GM23248 (cell line): ENCODE results near the gene EDN3. TPM values are rescaled to one million over a fixed set of nuclear protein-coding genes. Genes with fewer than 3 reads are reported as not detected.

Source experiments
- DNase-seq: peaks from one replicate; pipeline ENCODE4 v3.0.0-alpha.2; 2015
- H2AFZ ChIP-seq: fragments of 200-600 bp; sonication (generic); 2 replicates; pipeline ENCODE4 v1.6.1; 2016; ENCODE audit warnings: antibody characterized with exemption
- H3F3A ChIP-seq: fragments of 200-600 bp; sonication (generic); 2 replicates; pipeline ENCODE4 v1.6.1; 2016; ENCODE audit warnings: mild to moderate bottlenecking, antibody characterized with exemption, mixed run types; ENCODE audit not compliant: insufficient read depth
- H3K27ac ChIP-seq: fragments of 200-600 bp; sonication (generic); 2 replicates; pipeline ENCODE4 v1.5.1; 2016; ENCODE audit warnings: mild to moderate bottlenecking
- H3K27me3 ChIP-seq: fragments of 200-600 bp; sonication (generic); replicated peaks from 2 replicates; pipeline ENCODE4 v1.6.1; 2016; ENCODE audit warnings: mild to moderate bottlenecking; ENCODE audit not compliant: insufficient read depth
- H3K36me3 ChIP-seq: fragments of 200-600 bp; sonication (generic); 2 replicates; pipeline ENCODE4 v1.6.1; 2016; ENCODE audit warnings: low read depth, mild to moderate bottlenecking
- H3K4me1 ChIP-seq: fragments of 200-600 bp; sonication (generic); 2 replicates; pipeline ENCODE4 v1.6.1; 2016; ENCODE audit warnings: mild to moderate bottlenecking; ENCODE audit not compliant: insufficient read depth
- H3K4me2 ChIP-seq: fragments of 200-600 bp; sonication (generic); one replicate; pipeline ENCODE4 v1.6.1; 2016; ENCODE audit warnings: mild to moderate bottlenecking; ENCODE audit not compliant: unreplicated experiment
- H3K4me3 ChIP-seq: fragments of 200-600 bp; sonication (generic); 2 replicates; pipeline ENCODE4 v1.5.1; 2016; ENCODE audit warnings: mild to moderate bottlenecking
- H3K79me2 ChIP-seq: fragments of 200-600 bp; sonication (generic); 2 replicates; pipeline ENCODE4 v1.6.1; 2016; ENCODE audit warnings: mild to moderate bottlenecking; ENCODE audit not compliant: insufficient read depth
- H3K9ac ChIP-seq: fragments of 200-600 bp; sonication (generic); 2 replicates; pipeline ENCODE4 v1.6.1; 2016; ENCODE audit warnings: mild to moderate bottlenecking
- H3K9me2 ChIP-seq: fragments of 200-600 bp; sonication (generic); 2 replicates; pipeline ENCODE4 v1.6.1; 2016; ENCODE audit warnings: mixed run types, mild to moderate bottlenecking, moderate library complexity; ENCODE audit not compliant: insufficient read depth
- H3K9me3 ChIP-seq: fragments of 200-600 bp; sonication (generic); one replicate; pipeline ENCODE4 v1.6.1; 2017; ENCODE audit warnings: low read depth
- H4K20me1 ChIP-seq: fragments of 200-600 bp; sonication (generic); 2 replicates; pipeline ENCODE4 v1.6.0; 2016; ENCODE audit not compliant: insufficient read depth
- EZH2 ChIP-seq: fragments of 200-600 bp; sonication (generic); IDR thresholded peaks from 2 replicates; pipeline ENCODE4 v1.6.1; 2018; ENCODE audit warnings: antibody characterized with exemption, mild to moderate bottlenecking; ENCODE audit not compliant: insufficient read depth, poor library complexity, severe bottlenecking
- EZH2phosphoT487 ChIP-seq: fragments of 200-600 bp; sonication (generic); IDR thresholded peaks from 2 replicates; pipeline ENCODE4 v1.6.1; 2018; ENCODE audit warnings: antibody characterized with exemption, moderate library complexity, mild to moderate bottlenecking, low read depth; ENCODE audit not compliant: insufficient read depth
- WGBS, 2 experiments: methylation state at CpG; one replicate each; pipeline ENCODE4 v1.1.6; 2015 to 2017; ENCODE audit warnings: low lambda C conversion rate in 2 of 2, low coverage in 1 of 2; ENCODE audit errors: missing lambda C conversion rate in 2 of 2; 5-methylcytosine and 5-hydroxymethylcytosine counted together
- in situ Hi-C: fragments of 300-500 bp; cut with MboI; formaldehyde crosslinking; loops from 2 replicates; pipeline ENCODE4 v1.15.0; 2020
- polyA plus RNA-seq: library from polyadenylated mRNA; unstranded; fragments of >200 nt; fragmentation: Nextera tagmentation; extraction: Ambion mirVana; gene quantifications from 2 replicates; pipeline ENCODE4 v1.2.1, GENCODE V29; 2016
- total RNA-seq: library from RNA; depleted of rRNA; stranded (reverse); fragments of >200 nt; shearing (Covaris generic); gene quantifications from 2 replicates; pipeline ENCODE4 v1.2.3, GENCODE V29; 2014

The EDN3 gene
- total and polyA plus RNA-seq, 2 experiments from 2014 or later, result not detected

DNA sequence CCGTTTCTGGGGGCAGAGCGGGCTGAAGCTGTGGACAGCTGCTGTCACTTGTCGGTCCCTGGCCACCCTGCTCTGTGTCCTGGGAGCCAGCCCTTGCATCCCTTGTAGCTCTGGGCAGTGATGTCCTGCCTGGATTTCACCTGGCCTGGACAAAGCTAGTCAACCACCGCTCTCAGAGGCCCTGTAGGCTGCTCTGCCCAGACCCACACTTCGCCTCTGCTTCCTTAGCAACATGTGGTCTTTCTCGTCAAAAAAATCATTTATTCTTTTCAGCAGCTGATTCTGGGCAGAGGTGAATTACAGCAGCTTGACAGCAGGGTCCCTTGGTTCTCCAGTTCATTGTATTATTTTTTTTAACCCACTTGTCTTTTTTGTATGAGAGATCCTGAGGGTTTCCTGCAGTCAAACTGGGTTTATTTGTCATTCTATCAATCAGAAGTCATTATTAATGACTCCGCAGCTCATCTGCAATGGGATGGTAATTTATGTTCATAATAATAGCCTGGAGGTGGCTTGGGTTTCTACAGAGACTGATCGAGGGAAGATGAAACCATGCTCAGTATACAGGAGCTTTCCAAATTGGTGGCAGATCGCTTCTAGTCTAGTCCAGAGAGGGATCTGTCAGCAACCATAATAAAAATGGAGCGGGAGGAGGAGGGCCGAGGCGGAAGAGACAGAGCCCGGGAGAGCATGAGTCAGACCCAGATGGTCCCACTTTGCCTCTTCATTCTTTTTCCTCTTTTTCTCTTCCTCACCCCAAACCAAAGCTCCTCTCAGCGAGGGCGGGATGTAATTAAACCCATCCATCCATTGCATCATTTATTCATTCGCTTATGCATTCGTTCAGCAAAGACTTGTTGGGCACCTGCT lies 22.4 kb downstream of the EDN3 start:
- in situ Hi-C loops, result no loop called here
- H3K9ac ChIP-seq, result no peak overlapping the region
- TF ChIP-seq EZH2phosphoT487 (no peak), EZH2 (no peak)
- no peaks in the 10 kb centered on the region for H3K79me2 ChIP-seq
- WGBS, 2 experiments, result 29 to 32% methylated on average over 17 of the region's 17 CpGs
- H2AFZ ChIP-seq, result no peak overlapping the region
- H3K36me3 ChIP-seq, result no peaks in the 10 kb centered on the region
- no peak overlapping the region for H3K4me3 ChIP-seq
- DNase-seq, result peak; percentile 5
- H3K4me2 ChIP-seq, result no peak overlapping the region
- H3K4me1 ChIP-seq, result no peaks in the 10 kb centered on the region
- no peaks in the 10 kb centered on the region for H4K20me1 ChIP-seq
- H3K9me3 ChIP-seq, result no peaks in the 10 kb centered on the region
- no peaks in the 10 kb centered on the region for H3F3A ChIP-seq
- no peak overlapping the region for H3K27ac ChIP-seq
- no peaks in the 10 kb centered on the region for H3K9me2 ChIP-seq
- H3K27me3 ChIP-seq, result 0 out of 2 replicates have a peak, but pooled peaks cover 4% of the 10 kb centered on the region

DNA sequence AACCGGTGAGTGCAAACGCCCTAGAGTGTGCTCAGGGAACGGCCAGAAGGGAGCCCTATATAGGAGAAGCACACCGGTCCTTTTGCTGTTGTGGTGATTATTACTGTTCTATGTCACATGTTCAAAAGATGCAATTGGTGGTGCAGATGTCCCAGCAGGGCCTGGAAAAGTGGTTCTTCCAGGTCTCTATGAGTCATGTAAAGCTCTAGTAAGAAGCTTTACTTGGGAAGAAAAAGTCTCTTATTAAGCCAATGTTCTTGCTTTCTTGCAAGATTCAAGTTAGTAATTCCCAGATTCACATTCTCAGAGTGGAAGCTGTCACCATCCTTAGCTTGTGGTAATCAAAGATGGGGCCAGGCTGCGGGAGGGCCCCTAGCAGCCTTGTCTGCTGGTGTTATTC lies 23.3 kb downstream of the EDN3 start:
- H3K36me3 ChIP-seq, result no peaks in the 10 kb centered on the region
- no peaks in the 10 kb centered on the region for H3F3A ChIP-seq
- no peak overlapping the region for H3K27ac ChIP-seq
- WGBS, 2 experiments, result 31 to 36% methylated on average over 5 of the region's 5 CpGs
- DNase-seq, result no peak
- in situ Hi-C loops, result no loop called here
- H3K9me2 ChIP-seq, result no peaks in the 10 kb centered on the region
- no peak overlapping the region for H2AFZ ChIP-seq
- no peaks in the 10 kb centered on the region for H3K4me1 ChIP-seq
- H3K4me3 ChIP-seq, result no peak overlapping the region
- H3K9ac ChIP-seq, result no peak overlapping the region
- no peaks in the 10 kb centered on the region for H3K79me2 ChIP-seq
- H3K27me3 ChIP-seq, result 0 out of 2 replicates have a peak, but pooled peaks cover 4% of the 10 kb centered on the region
- TF ChIP-seq EZH2phosphoT487, result no peak
- no peak for TF ChIP-seq EZH2
- H4K20me1 ChIP-seq, result no peaks in the 10 kb centered on the region
- H3K9me3 ChIP-seq, result no peaks in the 10 kb centered on the region
- H3K4me2 ChIP-seq, result no peak overlapping the region

DNA sequence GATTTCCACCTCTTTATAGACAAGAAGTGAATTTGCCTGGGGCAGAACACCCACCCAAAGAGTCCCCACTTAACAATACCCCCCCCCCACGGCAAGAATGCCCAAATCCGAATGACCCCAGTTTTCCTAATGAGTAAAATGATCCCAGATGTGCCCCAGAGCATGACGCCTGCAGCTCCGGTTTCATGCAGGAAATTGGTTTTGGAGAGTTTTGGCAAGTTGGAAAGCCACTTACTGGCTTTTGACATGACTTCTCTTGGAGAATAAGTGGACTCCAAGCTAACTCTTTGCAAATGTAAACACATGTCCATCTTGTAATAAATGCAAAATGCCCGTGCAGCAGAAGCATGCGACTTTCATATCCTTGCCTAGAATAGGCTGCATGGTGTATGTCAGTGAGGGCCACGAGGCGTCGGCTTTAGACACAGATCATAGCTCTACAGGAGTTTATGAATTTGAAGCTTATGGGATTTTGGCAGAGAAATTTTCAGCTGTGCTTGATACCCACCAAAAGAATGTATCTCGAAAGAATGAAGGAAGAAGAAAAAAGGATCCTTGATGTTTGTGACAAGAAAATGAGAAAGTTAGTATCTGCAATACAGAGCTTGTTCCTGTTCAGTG lies 24.2 kb downstream of the EDN3 start:
- no peaks in the 10 kb centered on the region for H3K4me1 ChIP-seq
- H3K27ac ChIP-seq, result no peak overlapping the region
- H3F3A ChIP-seq, result no peaks in the 10 kb centered on the region
- no peak for DNase-seq
- H3K27me3 ChIP-seq, result 0 out of 2 replicates have a peak, but pooled peaks cover 4% of the 10 kb centered on the region
- WGBS, 2 experiments, result 29 to 31% methylated on average over 10 of the region's 10 CpGs
- H2AFZ ChIP-seq, result no peak overlapping the region
- H3K9me2 ChIP-seq, result no peaks in the 10 kb centered on the region
- no peak overlapping the region for H3K9ac ChIP-seq
- in situ Hi-C loops, result no loop called here
- no peak overlapping the region for H3K4me2 ChIP-seq
- no peak overlapping the region for H3K4me3 ChIP-seq
- no peaks in the 10 kb centered on the region for H3K79me2 ChIP-seq
- no peaks in the 10 kb centered on the region for H3K36me3 ChIP-seq
- TF ChIP-seq EZH2 (no peak), EZH2phosphoT487 (no peak)
- no peaks in the 10 kb centered on the region for H3K9me3 ChIP-seq
- H4K20me1 ChIP-seq, result no peaks in the 10 kb centered on the region

DNA sequence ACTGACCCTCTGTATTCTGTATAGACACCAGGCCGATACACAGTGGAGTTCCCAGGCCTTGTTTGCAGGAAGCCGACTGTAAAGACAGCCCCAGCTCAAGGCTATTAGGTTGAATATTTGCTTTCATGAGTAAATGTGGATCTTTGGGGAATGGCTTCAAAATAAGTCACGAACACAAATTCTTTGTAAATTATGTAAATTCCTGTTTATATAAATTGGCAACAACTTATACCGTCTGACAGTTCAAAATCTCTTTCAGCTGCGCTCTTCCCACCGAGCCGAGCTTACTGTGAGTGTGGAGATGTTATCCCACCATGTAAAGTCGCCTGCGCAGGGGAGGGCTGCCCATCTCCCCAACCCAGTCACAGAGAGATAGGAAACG lies 24.7 kb downstream of the EDN3 start:
- H3K79me2 ChIP-seq, result no peaks in the 10 kb centered on the region
- in situ Hi-C loops, result no loop called here
- TF ChIP-seq EZH2 (no peak), EZH2phosphoT487 (no peak)
- no peaks in the 10 kb centered on the region for H3K4me1 ChIP-seq
- no peaks in the 10 kb centered on the region for H4K20me1 ChIP-seq
- DNase-seq, result no peak
- no peaks in the 10 kb centered on the region for H3K9me2 ChIP-seq
- H3K4me3 ChIP-seq, result no peak overlapping the region
- WGBS, 2 experiments, result 58 to 70% methylated on average over 10 of the region's 10 CpGs
- H3K9me3 ChIP-seq, result no peaks in the 10 kb centered on the region
- no peak overlapping the region for H3K27ac ChIP-seq
- H3F3A ChIP-seq, result no peaks in the 10 kb centered on the region
- H3K4me2 ChIP-seq, result no peak overlapping the region
- 0 out of 2 replicates have a peak, but pooled peaks cover 4% of the 10 kb centered on the region for H3K27me3 ChIP-seq
- no peak overlapping the region for H2AFZ ChIP-seq
- no peak overlapping the region for H3K9ac ChIP-seq
- H3K36me3 ChIP-seq, result no peaks in the 10 kb centered on the region
